GM13976 (cell line): ENCODE results near the gene SLC12A3.
A peak's percentile ranks its signal among the peaks of the same experiment; 100 is the strongest.
"Not testable (repeated sequence)": the region's sequence is repeated elsewhere in the genome, so short reads cannot be mapped to it uniquely, and the experiment has no call there.

Source experiments
- DNase-seq: peaks from one replicate; pipeline ENCODE4 v3.0.0; 2012; ENCODE audit warnings: low spot score
- in situ Hi-C: fragments of 300-500 bp; cut with MboI; formaldehyde crosslinking; loops from one replicate; pipeline ENCODE4 v1.12.0; 2022; ENCODE audit warnings: low sequenced_read_pairs, mixed read lengths, inconsistent platforms; ENCODE audit not compliant: unreplicated experiment
- TF ChIP-seq, protein P1 (sequence below): IDR thresholded peaks from 2 replicates; pipeline ENCODE4 v1.5.1; 2012; ENCODE audit warnings: borderline replicate concordance, mild to moderate bottlenecking; ENCODE audit not compliant: insufficient read depth; ENCODE audit errors: extremely low read depth, missing control alignments, control extremely low read depth

SLC12A3 gene

DNA sequence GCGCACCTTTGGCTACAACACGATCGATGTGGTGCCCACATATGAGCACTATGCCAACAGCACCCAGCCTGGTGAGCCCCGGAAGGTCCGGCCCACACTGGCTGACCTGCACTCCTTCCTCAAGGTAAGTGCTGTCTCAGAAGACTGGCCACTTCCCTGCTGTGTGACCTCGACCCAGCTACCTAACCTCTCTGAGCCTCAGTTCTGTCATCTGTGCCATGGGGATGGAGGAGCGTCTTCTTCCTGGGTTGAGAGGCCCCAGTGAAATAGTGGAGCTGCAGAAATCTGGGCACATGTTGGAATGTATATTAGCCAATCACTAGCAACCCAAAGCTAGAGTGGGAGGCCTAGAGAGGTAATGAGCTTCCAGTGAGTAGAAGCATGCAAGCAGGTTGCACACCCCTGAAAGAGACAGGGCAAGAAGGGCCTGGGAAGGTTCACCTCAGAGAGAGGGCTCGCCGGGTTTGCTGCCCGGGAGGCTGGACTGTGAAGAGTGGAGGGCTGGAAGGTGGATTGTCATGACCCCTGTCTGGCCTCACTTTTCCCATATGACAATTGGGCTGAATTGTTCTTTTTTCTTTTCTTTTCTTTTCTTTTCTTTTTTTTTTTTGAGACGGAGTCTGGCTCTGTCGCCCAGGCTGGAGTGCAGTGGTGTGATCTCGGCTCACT lies 521 bp downstream of the SLC12A3 start:
- in situ Hi-C loops: loop anchor here (5.0 to 10.0 kb wide), 2 partner anchors 87 to 179 kb away; no protein-coding TSS in a partner anchor
- TF ChIP-seq, protein P1, sequence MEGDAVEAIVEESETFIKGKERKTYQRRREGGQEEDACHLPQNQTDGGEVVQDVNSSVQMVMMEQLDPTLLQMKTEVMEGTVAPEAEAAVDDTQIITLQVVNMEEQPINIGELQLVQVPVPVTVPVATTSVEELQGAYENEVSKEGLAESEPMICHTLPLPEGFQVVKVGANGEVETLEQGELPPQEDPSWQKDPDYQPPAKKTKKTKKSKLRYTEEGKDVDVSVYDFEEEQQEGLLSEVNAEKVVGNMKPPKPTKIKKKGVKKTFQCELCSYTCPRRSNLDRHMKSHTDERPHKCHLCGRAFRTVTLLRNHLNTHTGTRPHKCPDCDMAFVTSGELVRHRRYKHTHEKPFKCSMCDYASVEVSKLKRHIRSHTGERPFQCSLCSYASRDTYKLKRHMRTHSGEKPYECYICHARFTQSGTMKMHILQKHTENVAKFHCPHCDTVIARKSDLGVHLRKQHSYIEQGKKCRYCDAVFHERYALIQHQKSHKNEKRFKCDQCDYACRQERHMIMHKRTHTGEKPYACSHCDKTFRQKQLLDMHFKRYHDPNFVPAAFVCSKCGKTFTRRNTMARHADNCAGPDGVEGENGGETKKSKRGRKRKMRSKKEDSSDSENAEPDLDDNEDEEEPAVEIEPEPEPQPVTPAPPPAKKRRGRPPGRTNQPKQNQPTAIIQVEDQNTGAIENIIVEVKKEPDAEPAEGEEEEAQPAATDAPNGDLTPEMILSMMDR: no peak
- DNase-seq: no peak

DNA sequence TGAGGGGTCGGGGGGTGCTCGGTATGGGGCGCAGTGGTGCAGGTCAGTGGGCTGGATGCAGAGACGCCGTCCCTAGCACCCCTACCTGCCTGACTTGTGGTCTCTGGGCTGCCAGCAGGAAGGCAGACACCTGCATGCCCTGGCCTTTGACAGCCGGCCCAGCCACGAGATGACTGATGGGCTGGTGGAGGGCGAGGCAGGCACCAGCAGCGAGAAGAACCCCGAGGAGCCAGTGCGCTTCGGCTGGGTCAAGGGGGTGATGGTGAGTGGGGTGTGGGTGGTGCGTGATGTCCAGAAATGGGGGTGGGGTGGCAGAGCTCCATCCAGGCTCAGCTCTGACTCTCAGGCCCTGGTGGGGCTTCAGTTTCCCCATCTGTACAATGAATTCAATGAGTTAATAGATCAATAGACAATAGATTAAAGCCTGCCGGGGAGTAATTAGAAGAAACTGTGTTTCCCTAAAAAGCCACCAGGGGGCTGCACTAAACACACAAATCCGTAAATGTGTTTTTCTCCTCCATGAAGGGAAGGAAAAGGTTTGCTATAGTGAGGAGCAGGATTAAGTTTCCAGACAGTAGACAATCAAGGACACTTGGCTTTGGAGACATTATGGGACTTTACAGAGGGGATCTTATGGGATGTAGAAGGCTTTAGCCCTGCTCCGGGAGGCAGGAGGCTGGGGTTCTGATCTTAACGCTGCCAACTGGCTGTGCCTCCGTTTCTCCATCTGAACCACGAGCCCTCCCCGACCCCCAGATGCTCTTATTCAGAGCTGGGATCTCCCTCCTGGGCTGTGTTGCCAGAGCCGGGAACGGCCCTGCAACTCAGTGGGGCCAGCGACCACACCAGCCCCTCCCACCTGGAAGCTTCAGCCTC lies 2.2 kb downstream of the SLC12A3 start:
- in situ Hi-C loops: loop anchor here (5.0 to 10.0 kb wide), 2 partner anchors 85 to 178 kb away; no protein-coding TSS in a partner anchor
- TF ChIP-seq, protein P1: peak; percentile 46
- DNase-seq: peak; percentile 81

DNA sequence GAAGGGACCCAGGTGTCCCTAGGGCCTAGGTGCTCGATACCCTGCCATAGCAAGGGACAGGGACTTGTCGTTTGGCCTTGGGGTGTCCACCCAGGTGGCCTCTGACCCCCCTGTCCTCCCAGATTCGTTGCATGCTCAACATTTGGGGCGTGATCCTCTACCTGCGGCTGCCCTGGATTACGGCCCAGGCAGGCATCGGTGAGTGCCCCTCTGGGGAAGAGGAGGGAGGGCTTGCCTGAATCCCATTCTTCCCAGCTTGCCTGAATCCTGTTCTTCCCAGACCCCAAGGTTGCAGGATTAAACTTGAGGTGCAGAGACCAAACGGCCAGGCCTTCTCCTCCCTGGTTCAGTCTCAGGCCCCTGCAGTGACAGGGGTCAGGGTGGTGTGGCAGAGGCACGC lies 3.2 kb downstream of the SLC12A3 start:
- in situ Hi-C loops: loop anchor here (5.0 to 10.0 kb wide), 2 partner anchors 84 to 177 kb away; no protein-coding TSS in a partner anchor
- TF ChIP-seq, protein P1: no peak

DNA sequence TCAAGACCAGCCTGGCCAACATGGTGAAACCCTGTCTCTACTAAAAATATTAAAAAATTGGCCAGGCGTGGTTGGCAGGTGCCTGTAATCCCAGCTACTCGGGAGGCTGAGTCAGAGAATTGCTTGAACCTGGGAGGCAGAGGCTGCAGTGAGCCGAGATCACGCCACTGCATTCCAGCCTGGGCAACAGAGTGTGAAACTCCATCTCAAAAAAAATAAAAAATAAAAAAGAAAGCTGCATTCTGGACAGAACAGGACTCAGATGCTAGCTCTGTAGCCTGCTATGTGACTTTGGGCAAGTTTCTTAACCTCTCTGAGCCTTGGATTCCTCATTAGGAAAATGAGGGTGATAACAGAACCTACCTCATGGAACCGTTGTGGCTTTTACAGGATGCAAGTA lies 3.8 kb downstream of the SLC12A3 start:
- in situ Hi-C loops: loop anchor here (5.0 to 10.0 kb wide), 2 partner anchors 84 to 176 kb away; no protein-coding TSS in a partner anchor
- DNase-seq: not testable (repeated sequence)

More for the DNA sequence above, 3.2 kb downstream of the SLC12A3 start:
- no peak for DNase-seq

DNA sequence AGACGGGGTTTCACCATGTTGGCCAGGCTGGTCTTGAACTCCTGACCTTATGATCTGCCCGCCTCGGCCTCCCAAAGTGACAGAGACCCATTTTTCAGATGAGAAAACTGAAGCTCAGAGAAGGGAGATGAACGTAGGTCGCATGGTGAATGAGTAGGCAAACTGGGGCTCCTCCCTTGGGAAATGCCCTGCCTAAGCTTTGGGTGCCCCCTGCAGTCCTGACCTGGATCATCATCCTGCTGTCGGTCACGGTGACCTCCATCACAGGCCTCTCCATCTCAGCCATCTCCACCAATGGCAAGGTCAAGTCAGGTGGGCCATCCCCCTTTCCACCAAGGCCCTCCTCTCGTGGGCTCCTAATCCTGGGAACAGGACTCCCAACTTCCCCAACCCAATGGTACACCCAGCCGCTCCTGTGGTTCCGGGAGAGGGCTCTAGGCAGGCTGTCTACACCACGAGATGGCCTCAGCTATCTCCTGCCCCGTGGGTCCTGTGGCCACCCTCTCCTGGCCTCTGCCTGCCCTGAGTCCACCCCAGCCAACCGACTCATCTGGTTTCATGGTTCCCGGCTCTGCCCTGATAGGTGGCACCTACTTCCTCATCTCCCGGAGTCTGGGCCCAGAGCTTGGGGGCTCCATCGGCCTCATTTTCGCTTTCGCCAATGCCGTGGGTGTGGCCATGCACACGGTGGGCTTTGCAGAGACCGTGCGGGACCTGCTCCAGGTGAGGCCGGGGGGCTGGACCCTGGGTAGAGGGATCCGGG lies 4.7 kb downstream of the SLC12A3 start:
- in situ Hi-C loops: loop anchor here (5.0 to 10.0 kb wide), 2 partner anchors 83 to 175 kb away; no protein-coding TSS in a partner anchor
- TF ChIP-seq, protein P1: peak; percentile 28
- DNase-seq: peak; percentile 74

DNA sequence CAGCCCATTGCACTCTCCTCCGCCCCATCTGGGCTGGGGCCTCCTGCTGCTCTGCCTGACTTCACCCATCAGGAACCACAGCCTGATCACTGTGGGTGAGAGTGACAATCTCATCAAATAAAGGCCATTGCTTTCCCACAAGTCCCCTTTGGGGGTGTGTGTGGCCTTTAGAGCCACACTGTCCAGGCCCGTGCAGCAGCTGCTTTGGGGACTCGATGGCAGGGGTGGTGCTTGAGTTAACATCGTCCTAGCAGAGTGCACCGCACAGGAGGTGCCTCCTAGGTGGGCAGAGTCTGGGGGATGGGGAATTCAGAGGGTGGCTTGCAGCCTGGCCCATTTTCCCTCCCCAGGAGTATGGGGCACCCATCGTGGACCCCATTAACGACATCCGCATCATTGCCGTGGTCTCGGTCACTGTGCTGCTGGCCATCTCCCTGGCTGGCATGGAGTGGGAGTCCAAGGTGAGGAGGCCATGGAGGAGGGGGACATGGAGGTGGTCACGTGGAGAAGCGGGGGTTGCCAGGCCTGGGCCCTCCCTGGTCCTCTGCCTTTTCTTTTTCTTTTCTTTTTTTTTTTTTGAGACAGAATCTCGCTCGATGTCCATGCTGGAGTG lies 5.4 kb downstream of the SLC12A3 start:
- TF ChIP-seq, protein P1: no peak
- in situ Hi-C loops: no loop called here
- DNase-seq: no peak
